CD4-positive, alpha-beta T cell treated with Interleukin-2 at 100 ng/mL for 4 hours (primary cell): ENCODE data around the gene EXOC8.

Experiments used
- DNase-seq: peaks from one replicate; pipeline ENCODE4 v3.0.0-alpha.2; 2020; ENCODE audit warnings: low spot score

The EXOC8 gene

DNA sequence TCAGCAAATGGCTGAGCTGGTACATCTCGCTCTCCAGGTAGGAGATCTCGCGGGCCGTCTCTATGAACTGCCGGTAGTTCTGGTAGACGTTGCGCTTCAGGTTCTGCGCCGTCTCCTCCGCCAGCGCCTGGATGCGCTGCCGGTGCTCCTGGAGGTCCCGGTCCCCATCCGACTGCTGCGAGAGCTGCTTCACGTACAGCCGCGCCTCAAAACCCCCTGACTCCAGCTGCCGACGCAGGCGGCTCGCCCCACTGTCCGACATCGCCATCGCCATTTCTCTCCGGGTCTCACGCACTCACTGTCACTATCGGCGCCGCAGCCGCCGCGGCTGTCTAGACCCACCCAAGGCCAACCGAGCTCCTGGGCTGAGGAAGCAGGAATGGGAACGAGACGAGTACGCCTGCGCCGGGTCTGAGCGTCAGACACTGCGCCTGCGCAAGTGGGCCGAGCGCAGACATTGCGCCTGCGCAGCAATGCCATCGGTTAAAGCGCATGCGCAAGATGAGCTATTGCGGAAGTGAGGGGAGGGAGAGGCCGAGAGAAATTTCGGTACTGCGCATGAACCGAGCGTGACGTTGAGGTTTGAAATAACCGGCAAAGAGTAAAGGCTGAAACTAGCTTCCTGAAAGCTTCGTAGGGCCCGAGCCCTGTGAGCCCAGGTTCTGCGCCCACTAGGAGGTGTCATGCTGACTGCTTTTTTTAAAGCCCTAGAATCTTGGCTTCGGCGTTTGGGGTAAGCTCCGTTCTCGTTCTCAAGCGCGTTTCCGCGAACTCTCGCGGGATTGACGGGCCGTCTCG is at the start of gene EXOC8:
EXOC8 (minus strand) TSS at position 381 of the 798 bp plus-strand sequence; CDS start at position 274, 107 bp downstream.
- DNase-seq = peak; percentile 97

DNA sequence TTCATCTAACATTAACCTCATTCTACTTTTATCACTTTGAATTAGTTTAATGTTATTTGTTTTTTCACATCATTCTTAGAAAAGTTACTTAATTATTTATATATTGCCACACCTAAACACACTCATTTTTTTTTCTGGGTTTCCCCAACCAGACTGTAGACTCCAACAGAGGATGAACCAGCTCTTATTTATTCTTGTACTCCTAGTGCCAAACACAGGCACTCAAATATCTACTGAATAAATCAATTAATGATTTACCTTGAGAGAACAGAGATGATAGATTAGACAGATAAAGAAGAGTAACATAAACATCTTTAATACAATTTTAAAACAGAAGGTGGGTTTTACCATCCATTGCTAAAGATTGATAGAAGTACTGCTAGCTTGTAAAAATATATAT is 48.8 kb upstream of the EXOC8 start:
- DNase-seq = no peak

DNA sequence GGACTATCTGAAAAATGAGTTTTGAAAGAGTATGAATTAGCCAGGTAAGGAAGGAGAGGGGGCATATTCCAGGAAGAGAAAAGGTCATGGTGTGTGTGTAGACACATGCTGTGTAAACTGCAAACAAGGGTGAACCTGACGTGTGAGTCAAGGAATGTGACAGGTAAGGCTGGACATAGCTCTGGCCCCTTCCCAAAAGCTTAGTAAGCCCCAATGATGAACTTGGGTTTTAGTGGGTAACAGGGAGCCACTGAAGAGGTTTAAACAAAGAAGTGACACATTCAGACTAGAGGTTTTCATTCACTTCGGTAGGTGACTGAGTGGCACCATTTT is 47.7 kb upstream of the EXOC8 start:
- DNase-seq = no peak

DNA sequence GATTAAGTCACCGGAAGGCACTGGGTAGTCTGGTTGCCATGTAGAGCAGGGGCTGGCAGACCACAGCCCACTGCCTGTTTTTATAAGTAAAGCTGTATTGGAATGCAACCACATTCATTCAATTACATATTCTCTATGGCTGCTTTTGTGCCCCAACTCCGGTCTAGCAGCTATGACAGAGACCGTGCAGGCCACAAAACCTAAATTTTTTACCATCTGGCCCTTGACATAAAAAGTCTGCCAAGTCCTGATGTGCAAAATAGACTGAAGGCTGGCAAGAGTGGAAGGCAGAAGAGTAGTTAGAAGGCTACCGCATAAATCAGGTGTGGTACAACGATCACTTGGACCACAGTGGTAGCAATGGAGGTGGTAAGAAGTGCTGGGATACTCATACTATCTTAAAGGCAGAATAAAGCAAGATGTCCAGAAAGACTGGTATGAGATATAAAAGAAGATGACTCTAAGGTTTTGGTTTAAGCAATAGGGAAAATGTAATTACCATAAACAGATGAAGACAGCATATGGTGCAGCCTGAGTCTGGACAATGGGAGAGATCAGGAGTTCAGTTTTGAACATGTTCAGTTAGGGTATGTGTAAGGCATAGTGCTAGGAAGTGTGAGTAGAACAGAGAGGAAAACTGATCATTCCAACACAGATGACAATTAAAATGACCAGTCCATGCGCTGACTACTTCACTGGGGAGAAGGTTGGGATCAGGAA is 47.2 kb upstream of the EXOC8 start:
- no peak for DNase-seq

GRCh38 chr1:231383159-231383860 is 45.7 kb upstream of the EXOC8 start:
- DNase-seq = no peak

DNA sequence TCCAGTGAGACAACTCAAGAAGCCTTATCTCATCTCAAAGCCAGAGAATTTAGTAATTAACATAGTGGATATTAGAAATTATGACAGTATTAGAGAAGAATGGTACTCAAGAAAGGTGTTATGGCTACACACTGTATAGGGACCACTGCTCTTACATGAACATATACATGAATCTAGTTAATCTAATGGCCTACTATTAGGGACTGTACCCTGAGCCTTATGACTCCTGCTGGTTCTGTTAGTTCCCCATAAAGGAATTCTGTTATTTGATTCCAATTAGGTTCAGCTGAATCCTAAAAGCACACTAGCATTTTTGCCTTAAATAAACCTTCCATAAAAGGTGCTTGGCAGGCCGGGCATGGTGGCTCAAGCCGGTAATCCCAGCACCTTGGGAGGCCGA is 44.8 kb upstream of the EXOC8 start:
- DNase-seq = no peak

- no peak for DNase-seq
These were observed 44.1 kb upstream of the EXOC8 start for GRCh38 chr1:231381729-231382128.

- no peak for DNase-seq
These were observed 39.4 kb upstream of the EXOC8 start for GRCh38 chr1:231376875-231377549.

GRCh38 chr1:231376101-231376500 is 38.4 kb upstream of the EXOC8 start:
- DNase-seq = no peak

- no peak for DNase-seq
These were observed 36.7 kb upstream of the EXOC8 start for GRCh38 chr1:231374394-231374793.

DNA sequence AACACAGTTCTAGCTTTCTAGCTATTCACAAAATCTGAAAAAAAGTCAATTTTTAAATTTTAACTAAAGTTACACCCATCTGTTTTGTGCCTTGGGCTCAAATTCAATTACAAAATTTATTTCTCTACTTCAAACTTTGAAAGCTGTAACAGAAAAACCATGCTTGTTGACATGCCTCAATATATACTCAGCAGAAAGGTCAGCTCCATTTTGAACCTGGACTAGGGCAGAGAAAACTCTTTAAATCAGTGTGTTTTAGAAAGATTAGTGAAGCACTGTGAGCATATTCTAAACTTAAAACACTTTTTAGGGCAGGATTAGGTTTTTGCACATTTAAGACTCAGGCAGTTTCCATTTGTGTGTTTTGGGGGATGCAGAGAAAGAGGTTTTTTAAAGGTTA is 34.8 kb upstream of the EXOC8 start:
- DNase-seq = no peak

- DNase-seq = no peak
These were observed 31.6 kb upstream of the EXOC8 start for GRCh38 chr1:231369282-231369681.

DNA sequence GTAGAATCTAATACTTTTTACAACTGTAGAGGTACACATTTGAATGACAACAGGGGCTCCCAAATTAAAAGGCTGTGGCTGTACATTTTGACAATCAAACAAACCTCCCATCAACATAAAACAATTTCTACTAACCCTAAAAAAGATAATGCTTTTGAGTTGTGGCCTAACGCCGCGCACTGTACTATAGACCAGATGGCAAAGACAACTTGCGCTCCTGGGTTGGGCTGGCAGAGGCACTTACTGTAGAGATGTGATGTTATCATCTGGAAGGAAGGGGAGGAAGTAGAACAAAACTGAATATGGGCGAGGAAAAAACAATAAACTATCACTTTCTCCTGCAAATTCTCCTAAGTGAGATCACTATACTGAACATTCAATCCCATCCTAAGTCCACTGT is 26.5 kb upstream of the EXOC8 start:
- no peak for DNase-seq

DNA sequence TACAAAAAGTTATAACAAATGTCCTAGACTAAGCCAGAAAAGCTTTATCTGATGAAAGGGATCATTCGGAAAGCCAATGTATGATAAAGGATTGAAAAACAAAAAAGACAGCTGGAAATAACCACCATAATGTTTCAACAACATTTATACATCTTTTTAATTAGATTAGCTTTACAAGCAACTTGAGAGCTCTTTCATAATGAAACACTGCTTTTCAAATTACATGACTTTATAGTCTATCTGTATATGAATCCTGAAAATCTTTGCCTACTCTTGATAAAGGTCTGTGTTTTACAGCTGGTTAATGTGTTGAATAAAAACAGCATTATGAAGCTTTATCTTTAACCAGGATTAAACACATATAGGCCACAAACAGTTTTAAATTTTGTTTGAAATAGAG is 26.0 kb upstream of the EXOC8 start:
- no peak for DNase-seq

DNA sequence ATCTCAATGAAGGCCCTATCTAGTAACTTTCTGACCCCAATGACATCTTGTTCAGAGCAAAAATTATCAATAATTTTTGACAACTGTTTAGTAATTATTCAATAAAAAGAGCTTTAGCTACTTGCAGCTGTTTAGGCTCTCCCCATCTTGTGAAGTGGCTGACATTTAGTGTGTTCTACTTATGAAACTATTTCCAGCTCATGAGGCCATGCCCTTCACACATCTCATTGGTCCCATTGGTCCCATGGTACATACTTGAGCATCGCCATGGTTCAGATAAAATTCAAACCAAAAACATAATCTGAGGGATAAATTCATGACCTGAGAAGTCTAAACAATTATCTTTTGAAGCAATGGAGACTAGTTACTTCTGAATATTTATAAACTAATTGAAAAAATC is 24.7 kb upstream of the EXOC8 start:
- DNase-seq = no peak

DNA sequence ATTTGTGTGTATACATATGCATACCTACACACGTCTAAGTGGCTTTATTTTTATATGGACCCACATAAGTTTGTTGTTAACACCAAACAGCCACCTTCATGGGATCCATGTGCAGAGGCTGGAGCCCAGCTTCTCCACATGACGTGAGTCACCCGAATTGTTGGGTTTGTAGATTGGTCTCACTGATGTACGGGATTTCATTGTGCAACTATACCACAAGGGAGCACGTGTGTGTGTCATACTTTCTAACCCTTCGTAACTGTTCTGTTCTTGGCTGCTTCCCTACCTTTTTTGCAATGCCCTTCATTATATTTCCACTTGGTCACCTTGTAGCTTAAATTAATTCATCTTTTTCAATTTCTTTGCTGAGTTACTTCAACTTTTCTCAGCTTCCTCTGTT is 21.5 kb upstream of the EXOC8 start:
- no peak for DNase-seq

DNA sequence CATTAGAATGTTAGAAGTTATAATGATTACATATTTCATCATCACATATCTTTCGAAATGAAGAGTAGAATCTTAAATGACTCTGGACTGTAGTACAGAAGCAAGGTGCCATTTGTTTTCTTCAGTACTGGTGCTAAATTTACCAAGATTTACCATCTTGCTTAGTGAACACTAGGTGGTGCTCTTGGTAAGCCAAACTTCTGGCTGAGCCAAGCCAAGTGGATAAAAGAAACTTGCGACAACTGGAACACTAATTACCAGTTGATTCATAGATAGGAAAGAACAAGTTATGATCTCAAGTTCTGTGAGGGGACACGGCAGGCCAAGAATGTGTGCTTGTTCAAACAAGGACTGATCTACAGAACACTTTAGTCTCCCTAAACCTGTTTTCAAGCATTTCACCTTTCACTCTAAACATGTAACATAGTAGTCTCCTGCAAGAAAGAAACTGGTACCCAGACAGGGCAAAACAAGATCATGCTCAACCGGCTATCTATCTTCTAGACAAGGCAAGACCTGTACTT is 20.2 kb upstream of the EXOC8 start:
- DNase-seq = peak; percentile 65

GRCh38 chr1:231357187-231357772 is 19.6 kb upstream of the EXOC8 start:
- DNase-seq = no peak

DNA sequence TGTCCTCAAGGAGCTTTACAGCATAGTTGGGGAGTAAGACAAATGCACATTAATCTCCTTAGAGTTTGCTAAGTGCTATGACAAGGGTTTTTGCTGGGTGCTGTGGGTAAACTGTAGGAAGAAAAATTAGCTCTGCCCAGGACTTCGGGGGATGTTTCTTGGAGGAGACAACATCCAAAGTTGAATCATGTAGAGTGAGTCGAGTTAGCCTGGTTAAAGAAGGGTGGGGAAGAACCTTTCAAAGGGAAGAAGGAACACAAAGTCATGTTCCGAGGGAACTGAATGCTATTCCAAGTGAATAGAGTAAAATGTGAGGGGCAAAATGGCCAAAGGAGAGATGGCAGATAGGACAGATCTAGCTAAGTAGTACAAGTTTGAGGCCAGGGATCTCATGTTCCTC is 17.5 kb upstream of the EXOC8 start:
- no peak for DNase-seq

GRCh38 chr1:231354330-231355020 is 16.8 kb upstream of the EXOC8 start:
- DNase-seq = no peak

DNA sequence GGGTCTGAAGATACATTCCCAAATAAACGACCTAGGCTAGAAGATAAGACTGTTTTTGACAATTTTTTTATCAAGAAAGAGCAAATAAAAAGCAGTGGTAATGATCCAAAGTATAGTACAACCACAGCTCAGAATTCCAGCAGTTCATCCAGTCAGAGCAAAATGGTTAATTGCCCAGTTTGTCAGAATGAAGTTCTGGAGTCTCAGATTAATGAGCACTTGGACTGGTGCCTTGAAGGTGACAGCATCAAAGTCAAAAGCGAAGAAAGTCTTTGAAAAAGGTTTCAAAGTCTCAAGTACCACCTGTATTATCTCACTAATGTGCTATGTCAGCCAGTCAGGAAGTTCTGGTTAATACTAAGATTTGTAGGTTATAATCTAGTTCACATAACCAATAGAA is 15.4 kb upstream of the EXOC8 start:
- no peak for DNase-seq
